Right lung (tissue), 5 donors: ENCODE data around the gene FMNL2. TPM values are rescaled to one million over a fixed set of nuclear protein-coding genes. Genes with fewer than 3 reads are reported as not detected.

ENCODE experiments used
- DNase-seq, 2 donors: peaks; one replicate each; pipeline ENCODE4 v3.0.0-alpha.2; 2013
- polyA plus RNA-seq, 5 donors: library from polyadenylated mRNA; unstranded; fragments of 120-200 nt; gene quantifications; one replicate each; pipeline versions ENCODE4 v1.2.1 to v1.2.3, GENCODE V29; 2013; ENCODE audit warnings: inconsistent platforms in 1 of 5, low replicate concordance in 1 of 5; ENCODE audit not compliant: insufficient read length in 5 of 5, insufficient read depth in 1 of 5

Gene FMNL2
- polyA plus RNA-seq, 5 donors: 51.4 to 89.6 (median 77.5) TPM

GRCh38 chr2:152444448-152444847 is 109.5 kb downstream of the FMNL2 start:
- no peak for DNase-seq

GRCh38 chr2:152445375-152445774 is 110.4 kb downstream of the FMNL2 start:
- DNase-seq: no peak

GRCh38 chr2:152445791-152446201 is 110.8 kb downstream of the FMNL2 start:
- DNase-seq: no peak

DNA sequence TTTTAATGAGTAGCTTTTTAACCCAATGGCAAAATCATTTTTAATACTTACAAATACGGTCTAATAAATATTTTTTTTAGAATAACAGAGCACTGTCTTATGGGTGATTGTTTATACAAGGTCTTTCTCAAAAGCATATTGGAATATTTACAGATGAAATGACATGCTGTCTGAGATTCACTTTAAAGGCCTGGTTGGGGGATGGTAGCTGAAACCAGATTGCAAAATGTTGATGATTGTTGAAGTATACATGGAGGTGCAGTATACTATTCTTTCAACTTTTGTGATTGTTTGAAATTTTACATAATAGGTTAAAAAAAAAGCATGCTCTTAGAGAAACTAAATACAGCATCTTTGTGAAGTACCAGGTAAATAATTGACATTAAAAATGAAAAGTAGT is 111.2 kb downstream of the FMNL2 start:
- DNase-seq: no peak

GRCh38 chr2:152447897-152448296 is 112.9 kb downstream of the FMNL2 start:
- no peak for DNase-seq

DNA sequence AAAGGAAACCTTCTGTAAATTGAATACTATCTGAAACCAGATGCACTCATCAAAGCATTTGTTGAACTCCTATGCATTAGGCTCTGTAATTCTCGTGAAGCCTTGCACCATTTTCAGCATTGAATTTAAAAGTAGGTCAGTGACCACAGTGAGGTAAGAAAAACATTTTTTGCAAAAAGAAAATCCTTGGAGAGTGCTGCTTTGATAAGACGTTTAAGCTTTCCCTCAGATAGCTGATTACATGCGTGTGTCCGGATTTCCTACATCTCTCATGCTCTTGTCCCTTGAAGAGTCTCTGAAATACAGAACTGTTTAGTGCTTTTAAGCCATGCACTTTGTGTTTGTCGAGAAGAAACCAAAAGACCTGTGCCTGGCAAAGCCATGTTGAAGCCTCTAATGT is 113.6 kb downstream of the FMNL2 start:
- no peak for DNase-seq

DNA sequence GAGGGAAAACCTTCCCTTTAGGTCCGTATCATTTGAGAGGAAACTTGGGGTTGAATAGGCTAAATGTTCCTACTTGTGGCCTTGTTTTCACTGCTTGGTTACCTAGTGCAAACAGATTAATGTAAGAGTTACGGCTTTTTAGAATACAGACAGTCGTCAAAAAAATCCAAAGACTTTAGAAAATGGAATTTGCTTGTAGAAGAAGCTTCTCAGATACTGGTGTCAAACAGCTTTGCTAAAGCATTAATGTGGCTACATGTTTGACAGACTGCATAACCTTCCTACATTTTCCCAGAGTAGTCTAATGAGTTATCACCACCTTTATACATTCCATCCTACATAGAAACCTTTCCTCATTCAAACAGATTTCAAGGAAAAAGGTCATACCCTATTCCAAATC is 114.6 kb downstream of the FMNL2 start:
- DNase-seq: no peak

- no peak for DNase-seq
Observed at GRCh38 chr2:152450176-152450575, 115.2 kb downstream of the FMNL2 start.

- DNase-seq: no peak
Observed at GRCh38 chr2:152452256-152452973, 117.4 kb downstream of the FMNL2 start.

DNA sequence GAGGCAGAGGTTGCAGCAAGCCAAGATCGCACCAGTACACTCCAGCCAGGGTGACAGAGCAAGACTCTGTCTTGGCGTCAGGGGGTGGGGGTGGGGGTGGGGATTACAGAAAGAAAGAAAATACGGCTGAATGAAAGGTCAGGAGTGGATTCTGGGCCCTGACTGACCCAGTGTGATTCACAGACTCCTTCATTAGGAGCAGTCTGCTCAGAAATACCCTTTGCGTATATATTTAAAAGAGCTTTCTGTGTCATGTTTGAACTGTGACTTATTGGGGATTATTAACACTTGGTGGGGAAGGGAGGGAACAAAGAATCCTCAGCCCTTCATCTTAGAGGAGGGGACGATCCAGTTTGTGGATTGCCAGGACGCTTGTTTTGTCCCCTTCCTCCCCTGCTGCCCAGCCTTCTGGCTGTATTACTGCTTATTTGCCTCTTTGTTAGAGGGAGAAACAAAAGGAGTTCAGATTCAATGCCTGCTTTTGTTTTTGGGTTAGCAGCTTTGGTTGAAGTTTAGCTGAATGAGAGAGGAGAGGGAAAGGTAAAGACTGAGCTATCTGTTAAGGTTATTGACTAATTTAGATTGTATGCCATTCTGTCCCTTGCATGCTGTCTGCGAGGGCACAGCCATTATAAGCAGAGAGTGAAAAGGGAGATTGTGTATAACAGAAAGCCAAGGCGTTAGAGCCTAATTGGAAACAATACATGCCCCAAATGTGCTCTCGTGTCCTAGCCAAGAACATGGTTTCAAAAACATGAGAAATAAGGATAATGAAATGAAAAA is 118.3 kb downstream of the FMNL2 start:
- no peak for DNase-seq

- DNase-seq: no peak
Observed at GRCh38 chr2:152454371-152454770, 119.4 kb downstream of the FMNL2 start.

DNA sequence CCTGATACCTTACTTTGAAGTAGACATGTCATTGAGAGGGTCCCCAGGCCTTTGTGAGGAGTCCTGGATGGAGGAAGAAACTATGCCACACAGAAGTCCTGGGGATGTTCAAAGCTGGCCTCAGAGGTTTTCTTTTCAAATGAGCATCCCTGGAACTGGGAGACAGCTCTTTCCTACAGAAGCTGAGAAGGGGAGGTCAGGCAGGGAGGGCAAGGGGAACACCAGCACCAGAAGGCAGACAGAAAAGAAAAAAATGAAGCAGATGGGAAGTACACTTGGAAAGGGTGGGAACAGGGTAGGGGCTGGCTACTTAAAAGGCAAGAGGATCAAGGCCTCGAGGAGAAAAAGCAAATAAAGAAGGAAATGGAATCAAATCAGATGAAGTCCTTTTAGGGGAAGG is 120.0 kb downstream of the FMNL2 start:
- no peak for DNase-seq

- no peak for DNase-seq
Observed at GRCh38 chr2:152455738-152456137, 120.8 kb downstream of the FMNL2 start.

DNA sequence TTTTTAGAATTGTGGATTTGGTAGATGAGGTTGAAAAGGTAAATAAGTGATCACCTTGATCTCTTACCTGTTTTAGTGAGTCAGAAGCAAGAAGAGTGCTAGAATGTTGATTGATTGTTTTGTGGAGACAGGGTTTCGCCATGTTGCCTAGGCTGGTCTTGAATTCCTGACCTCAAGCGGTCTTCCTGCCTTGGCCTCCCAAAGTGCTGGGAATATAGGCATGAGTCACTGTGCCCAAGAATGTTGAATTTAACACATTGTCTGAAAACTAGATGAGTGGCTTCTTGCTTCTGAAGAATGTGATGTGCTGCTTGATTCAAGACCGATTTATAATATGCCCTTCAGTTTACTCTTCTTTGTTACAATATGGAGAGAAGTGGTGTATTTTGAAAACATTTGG is 121.3 kb downstream of the FMNL2 start:
- no peak for DNase-seq

DNA sequence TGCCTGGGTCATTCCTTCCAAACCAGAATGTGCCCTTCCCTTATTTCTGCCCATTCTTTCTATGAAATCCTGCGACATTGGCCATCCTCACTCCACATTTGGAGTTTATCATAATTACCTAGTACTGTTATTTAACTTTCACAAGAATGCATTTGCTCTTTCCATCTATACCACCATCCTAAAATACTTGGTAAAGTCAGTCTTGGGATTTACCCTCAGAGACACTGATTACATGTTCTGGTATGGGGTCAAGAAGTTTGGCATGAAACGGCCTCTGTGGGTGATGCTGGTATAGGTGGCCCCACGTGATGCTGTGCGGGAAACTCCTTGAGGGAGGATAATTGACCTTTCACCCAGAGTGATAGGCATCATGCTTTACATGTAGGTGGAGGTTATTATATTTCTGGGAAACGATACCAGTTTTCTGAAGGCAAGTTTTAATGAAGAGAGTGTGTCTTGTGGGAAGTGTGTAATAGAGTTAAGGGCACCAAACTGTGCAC is 123.5 kb downstream of the FMNL2 start:
- DNase-seq: no peak

- no peak for DNase-seq
Observed at GRCh38 chr2:152459091-152459490, 124.1 kb downstream of the FMNL2 start.

DNA sequence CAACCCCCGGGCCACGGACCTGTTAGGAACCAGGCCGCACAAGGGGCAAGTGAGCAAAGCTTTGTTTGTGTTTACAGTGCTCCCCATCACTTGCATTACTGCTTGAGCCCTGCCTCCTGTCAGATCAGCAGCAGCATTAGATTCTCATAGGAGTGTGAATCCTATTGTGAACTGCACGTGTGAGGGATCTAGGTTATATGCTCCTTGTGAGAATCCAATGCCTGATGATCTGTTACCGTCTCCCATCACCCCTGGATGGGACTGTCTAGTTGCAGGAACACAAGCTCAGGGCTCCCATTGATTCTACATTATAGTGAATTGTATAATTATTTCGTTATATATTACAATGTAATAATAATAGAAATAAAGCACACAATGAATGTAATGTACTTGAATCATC is 125.6 kb downstream of the FMNL2 start:
- DNase-seq: no peak

DNA sequence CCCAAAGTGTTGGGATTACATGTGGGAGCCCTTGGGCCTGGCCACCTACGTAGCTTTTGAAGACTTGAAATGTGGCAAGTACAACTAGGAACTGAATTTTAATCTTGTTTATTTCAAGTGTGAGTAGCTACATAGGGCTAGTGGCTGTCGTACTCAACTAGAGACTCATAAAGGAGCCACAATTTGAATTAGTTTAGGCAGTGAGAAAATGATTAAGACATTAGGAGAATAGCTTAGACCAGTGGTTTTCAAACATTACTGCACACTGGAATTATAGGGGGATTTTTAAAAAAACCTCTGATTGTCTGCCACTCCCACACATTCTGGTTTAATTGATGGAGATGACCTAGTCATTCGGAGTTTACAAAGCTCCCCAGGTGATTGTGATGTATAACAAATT is 127.1 kb downstream of the FMNL2 start:
- DNase-seq: no peak

DNA sequence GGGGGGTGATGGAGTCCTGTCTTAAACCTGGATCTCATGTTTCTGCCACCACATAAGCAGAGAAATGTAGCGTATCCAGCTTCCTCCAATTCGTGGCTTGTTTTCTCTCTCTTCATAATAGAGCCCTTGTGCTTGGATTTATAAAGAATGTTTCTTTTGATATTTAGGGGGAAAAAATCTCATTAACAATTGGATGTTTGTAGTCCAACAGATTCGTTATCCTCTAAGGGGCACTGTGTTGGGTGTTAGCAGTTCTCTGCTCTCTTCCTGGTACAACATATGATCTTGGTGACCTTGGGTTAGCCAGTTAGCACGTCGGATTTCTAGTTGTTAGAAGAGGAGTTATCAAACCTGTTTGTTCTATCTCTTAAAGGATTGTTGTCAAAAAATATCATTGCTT is 127.8 kb downstream of the FMNL2 start:
- no peak for DNase-seq

DNA sequence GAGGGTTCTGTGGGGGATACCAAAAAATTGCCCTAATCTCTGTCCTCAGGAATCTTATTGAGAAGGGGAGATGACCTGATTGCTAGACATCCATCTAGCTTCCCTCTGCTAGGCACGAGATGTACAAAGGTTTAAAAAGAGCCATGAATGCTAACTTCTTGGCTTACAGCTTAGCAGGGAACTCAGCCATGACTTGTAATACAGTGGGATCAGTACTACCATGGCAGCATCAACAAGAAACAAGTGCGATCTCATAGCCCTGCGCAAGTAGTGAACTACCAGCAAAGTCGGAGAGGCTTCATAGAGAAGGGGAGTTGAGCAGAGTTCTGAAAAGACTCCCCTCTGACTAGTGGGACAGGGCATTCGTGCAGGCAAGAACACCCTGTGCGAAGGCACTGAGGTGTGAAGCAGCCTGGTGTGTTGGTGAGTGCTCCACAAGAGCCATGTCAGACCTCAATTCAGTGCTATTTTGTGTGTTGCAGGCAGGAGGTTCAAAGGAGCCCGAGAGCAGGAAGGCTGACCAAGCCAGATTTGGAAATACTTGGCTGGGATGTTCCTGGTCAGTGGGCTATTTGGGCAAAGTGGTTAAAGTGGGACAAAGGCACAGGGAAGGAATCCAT is 130.0 kb downstream of the FMNL2 start:
- peak in 1 of 2 donors; percentile 38 for DNase-seq

DNA sequence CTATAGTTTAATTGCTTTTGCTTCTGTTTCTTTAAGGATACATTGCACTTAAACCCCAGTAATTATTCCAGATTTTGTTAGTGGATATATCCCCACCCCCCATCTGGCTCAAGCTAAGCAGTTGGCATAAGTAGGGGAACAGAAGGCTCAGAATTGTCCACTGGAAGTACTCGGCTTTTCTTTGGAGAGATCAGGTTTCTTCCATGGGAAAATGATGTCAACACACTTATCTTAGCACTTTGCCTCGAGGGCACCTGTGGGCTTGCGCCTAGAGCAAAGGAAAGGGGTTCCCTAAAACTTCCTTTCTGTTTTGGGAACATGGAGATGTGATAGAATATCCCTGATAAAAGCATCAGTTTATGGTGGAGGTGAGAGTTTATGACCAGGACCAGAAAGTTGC is 130.6 kb downstream of the FMNL2 start:
- DNase-seq: no peak

GRCh38 chr2:152466041-152466440 is 131.1 kb downstream of the FMNL2 start:
- DNase-seq: no peak
